ENCODE measurements around the gene FBN2. TPM values are rescaled to one million over a fixed set of nuclear protein-coding genes. Genes with fewer than 3 reads are reported as not detected.

The FBN2 gene
- total RNA-seq, 1 experiment from 2014 or later: 0.08 TPM

DNA sequence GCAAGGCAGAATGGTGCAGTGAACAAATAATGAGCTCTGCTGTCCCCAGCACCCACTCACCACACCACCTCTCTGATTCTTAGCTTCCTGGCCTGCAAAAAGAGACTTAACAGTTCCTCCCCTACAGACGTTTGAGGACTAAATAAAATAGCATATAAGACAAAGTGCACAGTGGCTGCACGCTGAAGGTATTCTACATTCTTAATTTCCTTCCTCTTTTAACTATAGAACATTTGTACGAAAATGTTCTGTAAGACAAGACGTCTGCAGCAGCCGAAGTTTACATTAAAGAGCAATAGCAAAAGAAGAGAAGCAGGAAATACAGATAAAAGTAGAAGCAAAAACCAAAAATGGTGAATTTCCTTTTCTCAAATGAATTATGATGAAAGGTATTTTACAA lies 15.7 kb downstream of the FBN2 start:
- no peaks in the 10 kb centered on the region for H3K27me3 ChIP-seq (ENCODE audit: control insufficient read depth, insufficient read depth, low read length)
- no TSS peak for BruUV-seq (replicated peaks)
- in situ Hi-C loops (cut with HindIII; ENCODE audit: low pct_unique_long_range_greater_than_20kb, low sequenced_read_pairs) (no loop called here), intact Hi-C loops (cut with micrococcal nuclease; ENCODE audit: unreplicated experiment) (no loop called here)
- H3K9me3 ChIP-seq (ENCODE audit: control insufficient read depth, insufficient read depth, low read depth, low read length): no peaks in the 10 kb centered on the region
- no peak overlapping the region for H3K27ac ChIP-seq (ENCODE audit: low read length)
- DNase-seq (ENCODE audit: low read depth, low spot score) (no peak), ATAC-seq (no peak)
- ChIA-PET POLR2A (no interaction called here), CTCF (no interaction called here)
- no peaks in the 10 kb centered on the region for H3K36me3 ChIP-seq (ENCODE audit: control insufficient read depth, insufficient read depth, low read length)
- H3K4me3 ChIP-seq (ENCODE audit: low read depth in 2 of 2, low read length in 2 of 2): no peak overlapping the region
- TF ChIP-seq POLR2AphosphoS5 (IDR thresholded peaks at IDR 0.05; ENCODE audit: low read depth, low read length) (no peak), TCF7L2 (IDR thresholded peaks at IDR 0.05; ENCODE audit: low read depth, low read length) (no peak), SIN3A (IDR thresholded peaks at IDR 0.05; ENCODE audit: borderline replicate concordance, insufficient read depth, low read depth, low read length) (no peak)
- TF ChIP-seq, protein P1, sequence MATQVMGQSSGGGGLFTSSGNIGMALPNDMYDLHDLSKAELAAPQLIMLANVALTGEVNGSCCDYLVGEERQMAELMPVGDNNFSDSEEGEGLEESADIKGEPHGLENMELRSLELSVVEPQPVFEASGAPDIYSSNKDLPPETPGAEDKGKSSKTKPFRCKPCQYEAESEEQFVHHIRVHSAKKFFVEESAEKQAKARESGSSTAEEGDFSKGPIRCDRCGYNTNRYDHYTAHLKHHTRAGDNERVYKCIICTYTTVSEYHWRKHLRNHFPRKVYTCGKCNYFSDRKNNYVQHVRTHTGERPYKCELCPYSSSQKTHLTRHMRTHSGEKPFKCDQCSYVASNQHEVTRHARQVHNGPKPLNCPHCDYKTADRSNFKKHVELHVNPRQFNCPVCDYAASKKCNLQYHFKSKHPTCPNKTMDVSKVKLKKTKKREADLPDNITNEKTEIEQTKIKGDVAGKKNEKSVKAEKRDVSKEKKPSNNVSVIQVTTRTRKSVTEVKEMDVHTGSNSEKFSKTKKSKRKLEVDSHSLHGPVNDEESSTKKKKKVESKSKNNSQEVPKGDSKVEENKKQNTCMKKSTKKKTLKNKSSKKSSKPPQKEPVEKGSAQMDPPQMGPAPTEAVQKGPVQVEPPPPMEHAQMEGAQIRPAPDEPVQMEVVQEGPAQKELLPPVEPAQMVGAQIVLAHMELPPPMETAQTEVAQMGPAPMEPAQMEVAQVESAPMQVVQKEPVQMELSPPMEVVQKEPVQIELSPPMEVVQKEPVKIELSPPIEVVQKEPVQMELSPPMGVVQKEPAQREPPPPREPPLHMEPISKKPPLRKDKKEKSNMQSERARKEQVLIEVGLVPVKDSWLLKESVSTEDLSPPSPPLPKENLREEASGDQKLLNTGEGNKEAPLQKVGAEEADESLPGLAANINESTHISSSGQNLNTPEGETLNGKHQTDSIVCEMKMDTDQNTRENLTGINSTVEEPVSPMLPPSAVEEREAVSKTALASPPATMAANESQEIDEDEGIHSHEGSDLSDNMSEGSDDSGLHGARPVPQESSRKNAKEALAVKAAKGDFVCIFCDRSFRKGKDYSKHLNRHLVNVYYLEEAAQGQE (IDR thresholded peaks at IDR 0.05; ENCODE audit: insufficient read depth in 1 of 2, low read depth in 2 of 2, low read length in 1 of 2): no peak
- TF ChIP-seq, protein P2, sequence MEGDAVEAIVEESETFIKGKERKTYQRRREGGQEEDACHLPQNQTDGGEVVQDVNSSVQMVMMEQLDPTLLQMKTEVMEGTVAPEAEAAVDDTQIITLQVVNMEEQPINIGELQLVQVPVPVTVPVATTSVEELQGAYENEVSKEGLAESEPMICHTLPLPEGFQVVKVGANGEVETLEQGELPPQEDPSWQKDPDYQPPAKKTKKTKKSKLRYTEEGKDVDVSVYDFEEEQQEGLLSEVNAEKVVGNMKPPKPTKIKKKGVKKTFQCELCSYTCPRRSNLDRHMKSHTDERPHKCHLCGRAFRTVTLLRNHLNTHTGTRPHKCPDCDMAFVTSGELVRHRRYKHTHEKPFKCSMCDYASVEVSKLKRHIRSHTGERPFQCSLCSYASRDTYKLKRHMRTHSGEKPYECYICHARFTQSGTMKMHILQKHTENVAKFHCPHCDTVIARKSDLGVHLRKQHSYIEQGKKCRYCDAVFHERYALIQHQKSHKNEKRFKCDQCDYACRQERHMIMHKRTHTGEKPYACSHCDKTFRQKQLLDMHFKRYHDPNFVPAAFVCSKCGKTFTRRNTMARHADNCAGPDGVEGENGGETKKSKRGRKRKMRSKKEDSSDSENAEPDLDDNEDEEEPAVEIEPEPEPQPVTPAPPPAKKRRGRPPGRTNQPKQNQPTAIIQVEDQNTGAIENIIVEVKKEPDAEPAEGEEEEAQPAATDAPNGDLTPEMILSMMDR (IDR thresholded peaks at IDR 0.05): no peak
- no peaks in the 10 kb centered on the region for H3K4me1 ChIP-seq (ENCODE audit: control insufficient read depth, insufficient read depth, low read length)

DNA sequence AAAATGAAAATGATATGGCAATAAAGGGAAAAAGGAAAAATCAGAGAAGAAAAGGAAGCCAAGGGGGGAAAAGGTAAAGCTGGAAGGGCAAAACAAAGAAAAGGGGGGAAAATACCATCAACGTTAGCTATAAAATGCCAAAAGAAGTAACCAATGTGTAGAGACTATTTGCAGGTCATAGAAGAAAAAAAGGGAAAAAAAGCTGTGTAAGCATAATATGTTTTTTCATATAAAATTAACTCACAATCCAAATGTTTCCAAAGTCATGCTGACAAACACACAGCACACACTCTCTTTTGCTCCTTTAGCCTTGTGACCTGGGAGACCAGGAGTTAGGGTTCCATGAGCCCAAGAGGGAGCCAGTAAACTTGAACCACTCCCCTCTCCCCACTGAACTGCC lies 18.2 kb downstream of the FBN2 start:
- TF ChIP-seq, protein P1 (IDR thresholded peaks at IDR 0.05; ENCODE audit: insufficient read depth in 1 of 2, low read depth in 2 of 2, low read length in 1 of 2): no peak
- no peak for TF ChIP-seq POLR2AphosphoS5 (IDR thresholded peaks at IDR 0.05; ENCODE audit: low read depth, low read length)
- no peaks in the 10 kb centered on the region for H3K36me3 ChIP-seq (ENCODE audit: control insufficient read depth, insufficient read depth, low read length)
- H3K4me3 ChIP-seq (ENCODE audit: low read depth in 2 of 2, low read length in 2 of 2): no peak overlapping the region
- BruUV-seq (replicated peaks): no TSS peak
- POLR2A ChIA-PET: no interaction called here
- no peak for ATAC-seq
- in situ Hi-C loops (cut with HindIII; ENCODE audit: low pct_unique_long_range_greater_than_20kb, low sequenced_read_pairs) (no loop called here), intact Hi-C loops (cut with micrococcal nuclease; ENCODE audit: unreplicated experiment) (no loop called here)
- H3K27ac ChIP-seq (ENCODE audit: low read length): no peak overlapping the region
- DNase-seq (ENCODE audit: low read depth, low spot score): no peak
- H3K27me3 ChIP-seq (ENCODE audit: control insufficient read depth, insufficient read depth, low read length): no peaks in the 10 kb centered on the region
- H3K4me1 ChIP-seq (ENCODE audit: control insufficient read depth, insufficient read depth, low read length): no peaks in the 10 kb centered on the region
- CTCF ChIA-PET: no interaction called here
- no peaks in the 10 kb centered on the region for H3K9me3 ChIP-seq (ENCODE audit: control insufficient read depth, insufficient read depth, low read depth, low read length)
